T-helper 2 cell treated with Interferon-gamma antibody and Interleukin-4, amounts not matched to agents 100 ng/mL and 5 ng/mL, for 36 hours (primary cell): ENCODE data around the gene SEPTIN8. TPM values are rescaled to one million over a fixed set of nuclear protein-coding genes. Genes with fewer than 3 reads are reported as not detected.

Experiments
- intact Hi-C: fragments of 100-400 bp; cut with micrococcal nuclease; formaldehyde crosslinking; loops from one replicate; pipeline ENCODE4 v1.15.1; 2023
- total RNA-seq: library from RNA; stranded (reverse); gene quantifications from 2 replicates; pipeline ENCODE4 v1.2.3, GENCODE V29; 2022

The SEPTIN8 gene
- total RNA-seq, 1 donor from 2014 or later = 28.2 TPM

DNA sequence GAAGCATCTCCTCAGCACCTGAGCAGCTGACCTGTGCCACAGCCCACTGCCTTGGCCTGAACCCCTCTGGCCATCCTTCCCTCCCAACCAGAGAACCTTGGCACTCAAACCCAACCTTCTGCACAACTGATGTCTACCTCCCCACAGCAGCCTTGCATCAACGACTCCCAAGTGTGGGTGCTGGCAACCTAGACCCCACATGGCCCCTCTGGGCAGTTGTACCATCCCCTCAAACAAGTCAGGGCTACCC, 10.3 kb downstream of the SEPTIN8 start:
- intact Hi-C loops = no loop called here

DNA sequence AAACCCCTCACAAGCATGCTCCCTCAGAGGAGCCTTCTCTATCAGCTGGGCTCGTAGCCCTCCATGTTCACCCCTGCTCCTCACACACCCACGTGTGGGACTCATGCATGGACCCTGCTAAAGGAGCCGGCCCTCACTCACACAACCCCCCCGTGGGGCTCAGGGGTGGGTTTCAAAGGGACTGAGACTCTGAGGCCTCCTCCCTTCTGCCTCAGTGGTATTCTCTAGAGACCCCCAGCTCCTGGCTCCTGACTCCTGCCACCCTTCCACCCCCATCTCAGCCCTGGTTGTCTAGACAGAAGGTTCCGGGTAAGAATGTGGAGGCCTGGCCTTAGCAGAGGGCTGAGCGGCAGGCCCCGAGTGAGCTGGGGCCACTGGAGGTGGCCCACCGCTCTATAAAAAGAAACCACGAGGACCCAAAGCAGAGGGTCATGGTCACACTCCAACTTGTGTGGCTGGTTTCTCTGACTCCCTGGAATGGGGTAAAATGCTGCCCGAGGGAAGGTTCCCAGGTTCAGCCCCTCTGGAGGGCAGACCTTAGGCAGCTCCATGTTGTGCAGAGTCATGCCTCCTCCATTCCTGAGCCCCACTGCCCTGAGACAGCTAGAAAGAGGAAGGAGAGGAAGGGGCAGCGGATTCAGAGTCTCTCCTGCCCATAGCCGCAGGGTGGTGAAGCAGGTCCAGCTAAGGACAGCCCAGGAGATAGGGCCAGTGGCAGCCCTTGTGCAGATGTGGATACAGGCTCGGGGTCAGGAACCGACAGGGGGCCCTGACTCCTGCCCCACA, 10.8 kb downstream of the SEPTIN8 start:
- intact Hi-C loops = no loop called here

DNA sequence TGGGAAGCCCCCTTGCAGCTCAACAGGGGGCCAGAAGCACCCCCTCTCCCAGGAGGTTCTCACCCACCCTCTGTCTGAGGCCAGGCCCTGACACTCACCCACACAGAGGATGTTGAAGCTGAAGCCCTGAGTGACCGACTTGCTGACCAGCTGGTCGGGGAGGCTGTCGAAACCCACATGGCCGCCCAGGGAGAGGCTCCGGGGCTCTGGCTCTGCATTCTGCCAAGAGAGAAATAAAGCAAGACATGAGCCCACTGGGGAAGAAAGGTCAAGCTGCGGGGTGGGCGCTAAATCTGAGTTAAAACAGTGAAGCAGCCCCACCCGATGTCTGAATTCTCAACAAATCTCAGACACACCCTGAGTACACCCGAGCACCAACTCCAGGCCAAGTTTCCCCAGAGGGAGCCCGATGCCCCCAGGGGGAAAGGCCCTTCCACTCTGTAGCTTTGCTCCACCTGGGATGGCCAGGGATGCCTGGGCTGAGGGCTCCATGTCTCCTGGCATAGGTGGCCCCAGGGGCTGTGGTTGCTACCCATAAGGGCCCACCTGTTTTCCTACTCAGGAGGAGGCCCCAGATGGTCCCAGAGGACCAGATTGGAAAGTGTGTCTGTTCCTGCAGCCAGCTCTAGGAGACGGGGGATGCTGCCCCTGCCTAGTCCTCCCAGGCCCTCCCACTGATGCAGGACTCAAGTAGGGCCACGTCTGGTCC, 11.6 kb downstream of the SEPTIN8 start:
- intact Hi-C loops = no loop called here

DNA sequence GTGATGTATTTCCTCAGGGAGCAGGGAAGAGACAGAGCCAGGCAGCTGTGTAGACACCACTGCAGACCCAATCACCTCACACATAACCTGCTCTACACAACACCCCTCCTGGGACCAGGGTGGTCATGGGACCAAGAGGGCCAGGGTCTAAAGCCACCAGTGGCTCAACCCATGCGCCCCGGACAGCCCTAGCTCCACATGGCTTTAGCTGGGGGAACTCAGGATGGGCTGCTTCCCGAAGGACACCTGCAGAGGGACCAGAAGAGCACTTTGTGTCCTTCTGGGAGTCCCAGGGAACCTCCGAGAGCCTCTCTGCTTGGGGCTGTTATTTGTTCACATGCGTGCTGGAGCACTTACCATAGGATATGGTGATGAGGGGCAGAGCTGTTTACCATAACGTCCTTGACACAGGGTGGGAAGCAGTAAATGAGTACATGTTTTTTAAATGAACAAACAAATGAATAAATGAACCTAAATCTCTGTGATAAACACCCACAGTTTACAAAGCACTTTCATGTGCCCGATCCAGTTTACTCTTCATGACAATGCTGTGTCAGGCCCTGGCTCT, 12.3 kb downstream of the SEPTIN8 start:
- intact Hi-C loops = no loop called here

DNA sequence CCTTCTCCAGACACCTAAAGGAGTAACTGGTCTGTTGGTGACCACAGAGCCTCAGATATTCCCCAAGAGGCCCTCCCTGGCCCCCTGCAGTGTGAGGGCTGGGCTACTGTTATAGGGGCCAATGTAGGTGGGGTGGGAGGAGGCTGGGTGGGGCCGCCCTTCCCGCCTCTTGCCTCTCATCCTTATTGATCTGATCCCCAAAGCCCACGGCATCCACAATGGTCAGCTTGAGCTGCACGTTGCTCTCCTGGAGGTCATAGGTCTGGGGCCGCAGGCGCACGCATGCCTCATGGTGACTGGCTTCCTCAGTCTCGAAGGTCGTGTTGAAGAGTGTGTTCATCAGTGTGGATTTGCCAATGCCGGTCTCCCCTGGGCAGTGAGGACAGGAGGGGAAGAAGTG, 13.0 kb downstream of the SEPTIN8 start:
- intact Hi-C loops = no loop called here

DNA sequence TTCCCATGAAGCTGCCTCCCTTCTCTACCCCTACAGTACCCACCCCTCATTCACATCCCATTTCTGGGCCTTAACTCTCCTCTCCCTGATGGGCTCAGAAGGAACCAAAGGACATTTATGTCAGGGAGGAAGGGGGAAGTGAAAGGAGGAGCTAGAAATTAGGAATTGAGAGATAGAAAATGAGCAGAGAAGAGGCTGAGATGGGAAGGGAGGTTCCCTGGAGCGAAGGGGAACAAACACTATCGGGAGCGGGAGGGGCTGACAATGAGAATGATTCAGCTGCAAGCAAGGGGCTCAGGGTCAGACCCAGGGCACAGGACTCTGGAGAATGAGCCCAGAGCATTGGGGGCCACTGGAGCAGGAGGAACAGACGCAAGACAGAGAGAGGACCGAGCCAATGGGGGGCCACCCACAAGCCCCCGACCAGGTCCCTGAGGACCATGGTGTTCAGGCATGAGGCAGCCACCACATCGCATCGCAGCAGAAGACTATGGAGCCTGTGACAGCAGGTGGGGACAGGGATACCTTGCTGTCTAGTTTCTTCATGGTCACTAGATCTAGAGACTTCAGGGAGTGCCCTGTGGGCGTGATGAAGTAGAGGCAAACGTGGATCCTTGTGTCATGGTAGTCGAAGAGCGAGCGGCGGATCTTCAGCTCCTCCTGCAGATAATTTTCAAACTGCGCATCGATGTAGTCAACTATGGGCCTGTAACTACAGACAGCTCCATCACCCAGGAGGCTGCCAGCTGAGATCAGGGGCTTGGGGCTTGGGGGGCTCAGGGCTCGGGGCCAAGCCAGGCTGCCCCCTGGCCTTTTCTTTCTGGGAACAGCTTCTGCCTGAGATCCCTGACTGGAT, 13.6 kb downstream of the SEPTIN8 start:
- intact Hi-C loops = no loop called here

DNA sequence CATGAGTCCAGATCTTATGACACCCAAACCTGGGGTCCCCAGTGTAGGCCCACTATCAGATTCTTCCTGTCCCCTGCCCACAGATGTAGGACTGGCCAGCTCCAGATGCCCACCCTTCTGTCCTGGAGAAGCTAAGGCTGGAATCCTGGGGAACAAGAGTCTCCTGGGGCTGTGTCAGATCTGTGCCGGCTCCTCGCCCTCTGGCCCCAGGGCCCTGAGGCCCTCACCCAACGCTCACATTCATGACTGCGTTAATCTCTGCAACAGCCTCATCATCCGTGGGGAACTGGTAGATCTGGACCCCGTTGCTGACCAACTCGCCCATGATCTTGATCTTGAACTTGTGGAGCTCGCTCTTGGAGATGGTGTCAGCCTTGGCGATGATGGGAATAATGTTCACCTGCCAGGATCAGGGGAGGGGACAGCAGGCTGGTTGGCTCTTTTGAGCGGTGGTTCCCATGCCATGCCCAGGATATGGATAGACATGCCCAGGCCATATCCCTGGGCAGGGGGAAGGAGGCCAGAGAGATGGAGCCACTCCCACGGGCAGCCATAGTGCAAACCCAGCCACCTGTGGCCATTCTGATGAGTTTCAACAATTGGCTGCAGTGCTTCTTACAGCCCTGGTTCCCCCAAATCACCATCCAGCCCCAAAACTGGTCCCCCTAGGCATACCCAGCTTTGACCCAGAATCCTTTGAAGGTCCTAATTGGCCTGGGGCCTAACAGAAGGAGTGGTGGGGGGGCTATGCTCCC, 14.6 kb downstream of the SEPTIN8 start:
- intact Hi-C loops = no loop called here

DNA sequence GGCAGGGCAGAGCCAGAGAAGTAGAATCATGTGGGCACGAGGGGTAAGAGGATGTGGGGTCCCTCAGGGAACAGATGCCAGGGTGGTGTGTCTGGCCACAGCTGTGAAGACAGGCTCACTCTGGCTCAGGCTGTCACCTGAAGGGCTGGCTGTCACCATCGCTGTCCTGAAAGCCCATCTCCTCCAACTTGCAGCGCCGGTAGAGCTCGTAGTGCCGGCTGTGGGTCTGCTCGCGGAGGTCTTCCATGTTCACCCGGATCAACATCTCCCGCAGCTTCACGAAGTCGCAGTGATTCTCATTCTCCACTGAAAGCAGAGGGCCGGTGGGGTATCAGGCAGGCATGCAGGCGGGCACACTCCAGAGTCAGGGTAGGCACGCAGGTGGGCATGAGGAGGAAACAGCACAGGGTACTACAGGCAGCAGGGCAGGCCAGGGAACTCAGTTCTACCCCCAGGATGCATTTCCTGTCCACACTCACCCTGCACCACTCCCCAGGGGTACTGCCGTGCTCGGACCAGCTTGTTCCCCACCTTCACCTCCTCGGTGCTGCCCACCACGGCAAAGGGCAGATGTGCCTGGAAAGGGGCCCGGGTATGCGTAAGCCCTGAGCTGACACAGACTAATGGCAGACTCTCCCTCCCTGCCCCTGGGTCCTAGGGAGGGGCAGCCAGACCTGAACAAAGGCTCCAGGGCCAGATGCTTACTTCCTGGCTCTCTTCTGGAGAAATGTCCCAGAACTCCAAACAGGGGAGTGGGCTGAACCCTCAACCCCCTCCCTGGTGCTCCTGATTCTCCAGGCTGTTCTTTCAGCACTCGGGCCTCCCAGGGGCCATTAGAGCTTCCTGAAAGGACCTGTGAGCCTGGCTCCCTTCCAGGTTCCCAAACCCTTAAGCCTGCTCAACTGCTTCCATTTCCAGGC, 15.5 kb downstream of the SEPTIN8 start:
- intact Hi-C loops = no loop called here

DNA sequence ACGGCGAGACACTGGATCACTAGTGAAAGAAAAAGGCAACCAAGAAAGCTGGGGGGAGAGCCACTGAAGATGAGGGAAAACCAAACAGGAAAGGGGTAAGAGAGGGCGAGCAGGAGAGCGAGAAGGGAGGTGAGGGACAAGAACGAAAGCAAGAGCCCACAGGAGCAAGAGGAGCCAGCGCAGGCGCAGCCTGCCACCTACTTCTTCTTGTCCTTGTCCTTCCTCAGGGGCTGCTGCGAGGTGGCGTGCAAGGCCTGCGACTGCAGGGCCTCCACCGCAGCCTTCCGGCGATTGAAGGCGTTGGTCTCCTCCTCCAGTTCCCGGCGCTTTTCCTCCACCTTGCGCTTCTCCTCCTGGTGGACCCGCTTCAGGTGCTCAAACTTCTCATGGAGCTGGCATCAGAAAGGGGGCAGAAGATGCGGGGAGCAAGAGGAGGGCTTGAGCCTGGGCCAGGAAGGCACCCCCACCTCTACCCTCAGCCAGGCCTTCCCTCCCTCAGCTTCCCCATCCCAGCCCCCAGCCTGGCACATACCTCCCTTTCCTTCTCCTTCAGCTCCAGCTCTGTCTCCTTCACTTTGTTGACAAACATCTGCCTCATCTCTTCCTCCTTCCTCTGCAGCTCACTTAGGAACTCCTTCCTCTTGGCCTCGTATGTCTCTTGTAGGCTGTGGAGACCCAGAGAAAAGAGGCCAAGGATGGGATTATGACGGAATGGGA, 16.3 kb downstream of the SEPTIN8 start:
- intact Hi-C loops = no loop called here

DNA sequence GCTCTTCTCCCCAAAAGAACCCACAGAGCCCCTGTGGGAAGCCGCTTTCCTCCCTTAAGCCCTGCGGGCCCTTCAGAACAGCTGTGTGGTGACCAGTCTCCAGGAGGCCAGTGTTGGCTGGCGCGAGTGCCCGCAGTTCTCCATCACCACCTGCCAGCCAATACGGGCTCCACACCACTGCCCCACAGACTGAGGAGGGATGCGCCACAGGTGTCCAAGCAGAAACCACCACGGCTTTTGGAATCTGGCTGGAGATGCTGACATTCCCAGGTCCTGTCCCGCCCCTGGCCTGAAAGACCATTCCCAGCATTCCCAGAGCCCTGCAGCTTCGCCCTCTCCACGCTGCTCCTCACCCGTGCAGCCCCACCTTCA, 17.0 kb downstream of the SEPTIN8 start:
- intact Hi-C loops = no loop called here

DNA sequence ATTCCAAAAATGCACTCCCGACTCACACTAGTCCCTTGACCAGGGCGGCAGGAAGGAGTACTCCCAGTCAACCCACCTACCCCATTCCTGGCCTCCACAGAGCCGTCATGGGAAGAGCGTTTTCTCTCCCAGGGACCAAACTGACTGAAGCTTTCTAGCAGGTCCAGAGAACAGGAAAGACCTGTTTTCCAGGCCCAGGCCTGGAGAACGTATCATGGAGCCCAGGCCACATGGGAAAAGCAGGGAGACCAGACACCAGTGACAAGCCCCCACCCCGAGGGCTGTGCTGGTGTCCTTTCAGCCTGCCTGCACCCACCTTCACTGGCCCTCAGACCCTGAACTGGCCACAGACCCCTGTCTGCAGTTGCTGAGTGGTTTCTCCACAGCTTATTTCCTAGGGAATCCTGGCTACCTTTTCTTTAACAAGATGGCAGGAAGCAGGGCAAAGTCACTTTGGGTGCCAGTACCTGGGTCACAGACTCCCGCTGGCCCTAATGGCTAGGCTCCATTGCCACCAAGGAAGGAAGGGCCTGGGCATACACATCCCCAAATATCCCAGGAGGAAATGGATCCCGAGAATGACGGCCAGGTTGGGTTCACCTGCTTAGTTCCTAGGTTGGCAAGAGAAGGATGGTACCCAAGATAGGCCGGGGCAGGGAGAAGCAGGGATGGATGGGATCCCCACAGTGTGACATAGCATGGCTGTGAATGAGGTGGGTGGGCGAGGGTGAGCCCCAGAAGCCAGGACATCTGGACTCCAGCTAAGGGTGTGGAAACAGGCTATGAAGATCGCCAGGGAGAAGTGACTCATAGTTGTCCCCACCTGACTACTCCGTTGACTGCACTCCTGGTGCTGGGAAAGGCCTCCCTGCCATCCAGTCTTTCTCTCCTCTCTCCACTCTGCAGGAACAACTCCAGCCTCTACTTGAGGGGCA, 17.7 kb downstream of the SEPTIN8 start:
- intact Hi-C loops = no loop called here

DNA sequence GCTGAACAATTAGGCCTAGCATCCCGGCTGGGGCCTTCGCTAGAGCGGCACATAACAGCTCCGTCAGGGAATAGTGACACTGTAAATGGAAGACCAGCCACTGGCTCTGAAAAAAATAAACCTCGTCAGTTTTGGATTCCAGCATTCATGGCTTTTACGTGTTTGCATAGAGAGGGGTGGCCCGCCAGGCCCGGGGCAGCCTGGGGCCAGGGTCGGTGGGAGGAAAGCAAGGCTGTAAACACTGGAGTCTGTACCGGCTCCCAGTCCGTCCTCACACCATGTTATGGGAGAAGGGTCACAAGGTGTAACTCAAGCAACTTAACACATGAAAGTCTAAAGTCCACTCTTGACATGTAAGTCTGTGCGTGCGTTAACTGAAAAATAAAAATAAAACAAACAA, 18.6 kb downstream of the SEPTIN8 start:
- intact Hi-C loops = no loop called here

DNA sequence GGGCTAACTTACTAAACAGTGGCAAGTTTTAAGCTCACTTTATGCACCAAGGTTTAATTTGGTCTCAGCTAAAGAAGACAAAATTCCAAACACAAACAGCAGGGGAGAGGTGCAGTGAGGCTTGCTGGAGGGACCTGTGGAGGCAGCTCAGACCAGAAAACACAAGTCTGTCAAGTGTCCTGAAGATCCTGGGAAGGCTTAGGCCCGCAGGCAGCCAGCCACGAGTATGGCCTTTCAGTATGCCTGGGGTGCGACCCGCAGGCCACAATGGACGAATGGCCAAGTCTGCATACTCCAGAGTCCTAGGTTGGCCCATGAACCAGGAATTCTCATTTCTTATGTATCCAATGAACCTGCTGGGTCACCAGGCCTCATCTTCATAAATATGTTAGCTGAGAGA, 20.5 kb downstream of the SEPTIN8 start:
- intact Hi-C loops = no loop called here

DNA sequence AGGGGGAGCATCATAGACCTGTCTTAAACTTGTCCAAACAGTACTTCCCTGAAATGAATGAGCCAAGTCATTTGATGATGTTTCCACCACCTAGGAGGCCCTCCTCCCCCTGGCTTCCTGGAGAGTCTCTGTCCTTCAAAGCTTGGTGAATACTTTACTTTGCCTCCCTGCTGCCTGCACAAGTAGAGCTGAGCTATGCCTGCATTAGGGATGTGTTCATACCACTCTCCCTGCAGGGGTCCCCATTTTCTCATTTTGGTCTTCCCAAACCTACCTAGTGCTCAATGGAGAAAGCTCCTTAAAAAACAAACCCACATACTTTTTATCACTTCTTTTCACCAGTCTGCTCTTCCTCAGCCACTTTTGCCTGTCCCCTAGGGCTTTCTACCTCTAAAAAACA, 22.1 kb downstream of the SEPTIN8 start:
- intact Hi-C loops = no loop called here

DNA sequence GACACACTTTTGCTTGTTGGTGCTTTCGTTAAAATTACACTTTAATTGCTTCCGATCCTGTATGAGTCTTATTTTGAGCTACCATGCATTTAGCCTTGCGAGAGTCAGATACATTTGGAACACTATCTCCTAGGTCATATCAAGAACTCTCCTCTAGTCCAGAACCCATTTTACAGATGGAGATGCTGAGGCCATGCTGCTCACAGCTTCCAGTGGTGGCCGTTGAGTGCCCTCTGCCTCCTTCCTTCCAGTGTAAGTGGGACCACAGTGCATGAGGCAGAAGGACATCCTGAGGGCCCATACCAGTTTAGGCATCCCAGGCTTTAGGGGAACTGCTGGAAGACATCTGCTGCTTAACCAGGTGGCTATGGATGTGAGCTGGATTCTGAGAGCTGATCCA, 22.9 kb downstream of the SEPTIN8 start:
- intact Hi-C loops = no loop called here

DNA sequence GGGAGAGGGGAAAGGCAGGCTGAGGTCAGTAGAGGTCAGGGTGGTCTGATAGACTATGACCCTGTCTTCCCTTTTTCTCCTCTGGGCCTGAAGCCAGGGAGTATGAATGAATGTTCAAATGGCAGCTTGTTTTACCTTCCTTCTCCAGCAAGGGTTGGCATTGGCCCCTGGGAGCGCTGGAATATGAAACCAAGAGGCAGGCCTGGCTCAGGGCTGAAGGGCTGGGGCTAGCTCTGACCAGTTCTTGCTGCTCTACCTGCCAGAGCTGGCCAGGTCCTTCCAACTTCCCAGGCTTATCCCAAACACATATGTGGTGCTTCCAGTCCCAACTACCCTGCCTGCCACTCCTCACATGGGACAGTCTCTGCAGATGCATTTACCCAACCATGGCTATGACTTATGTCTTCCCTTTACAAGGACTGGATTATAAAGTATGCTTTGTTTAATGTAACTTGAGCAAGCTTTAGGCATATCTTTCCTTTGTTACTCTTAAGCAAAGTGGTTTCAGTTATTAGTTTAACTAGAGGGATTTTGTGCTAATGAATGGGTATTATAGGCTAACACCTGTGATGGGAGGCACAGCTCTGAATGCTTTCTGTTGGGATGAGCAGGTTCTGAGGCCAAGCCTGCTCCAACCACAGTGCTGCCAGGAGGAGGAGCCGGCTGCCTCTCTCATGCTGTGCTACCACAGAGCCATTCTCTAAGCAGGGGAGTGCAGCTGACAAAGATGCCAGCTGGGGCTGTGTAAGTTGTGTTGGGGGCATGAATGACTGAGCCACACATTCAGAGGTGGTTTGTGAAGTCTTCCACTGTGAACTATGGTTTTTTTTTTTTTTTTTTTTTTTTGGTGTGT, 23.7 kb downstream of the SEPTIN8 start:
- intact Hi-C loops = no loop called here

DNA sequence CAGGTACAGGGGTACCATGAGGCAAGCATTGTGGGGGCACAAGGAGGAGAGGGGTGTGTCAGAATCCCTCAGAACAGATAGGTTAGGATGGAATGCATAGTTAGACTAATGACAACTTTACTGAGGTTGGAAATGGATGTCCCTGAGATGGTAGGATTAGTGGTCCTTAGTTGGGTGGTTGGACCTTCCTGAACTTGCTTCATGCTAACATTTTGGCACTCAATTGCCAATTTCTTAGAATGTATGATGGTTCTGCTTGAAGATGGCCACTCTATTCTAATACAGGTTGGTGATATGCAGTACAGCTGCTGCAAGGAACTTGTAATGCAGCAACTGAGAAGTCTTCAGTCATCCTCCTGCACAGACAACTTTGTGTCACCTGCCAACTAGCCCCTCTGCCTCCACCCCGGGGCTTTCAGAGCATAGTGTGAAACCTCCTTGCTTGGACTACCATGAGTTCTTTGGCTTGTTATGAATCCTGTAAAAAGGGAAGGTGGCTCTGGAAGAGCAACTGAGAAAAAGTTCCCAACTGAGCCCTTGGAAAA, 24.4 kb downstream of the SEPTIN8 start:
- intact Hi-C loops = no loop called here
